ENCODE data around the gene SRPRA.

SRPRA gene

GRCh38 chr11:126229858-126230540 lies 38.7 kb downstream of the SRPRA start:
- Histone ChIP-seq H3K36me3 (ENCODE audit: control insufficient read depth in 2 of 2, insufficient read depth in 1 of 2, low read length in 2 of 2) (peaks cover 0 to 6% of the 10 kb centered on the region in 2 experiments; a peak in 1 of 3 replicates), H3K4me1 (ENCODE audit: control insufficient read depth, insufficient read depth, low read length) (peaks cover 5% of the 10 kb centered on the region), H3K27ac (ENCODE audit: extremely low read depth, low read depth, low read length) (no peak overlapping the region), H3K4me3 (ENCODE audit: low read depth, low read length) (no peak overlapping the region), H3K9me3 (ENCODE audit: control insufficient read depth, insufficient read depth, low read depth, low read length) (no peaks in the 10 kb centered on the region)
- ChIA-PET CTCF (interaction anchor here (0.9 kb wide), 1 partner anchor 36 kb away, joined by 5 read pairs; no protein-coding TSS in a partner anchor), POLR2A (no interaction called here)
- TF ChIP-seq ZNF792 (tag by site-specific recombination; IDR thresholded peaks at IDR 0.05) (no peak), ZNF112 (tag by site-specific recombination; IDR thresholded peaks at IDR 0.05) (no peak), ZNF629 (tag by site-specific recombination; IDR thresholded peaks at IDR 0.05) (no peak), ZNF660 (tag by site-specific recombination; IDR thresholded peaks at IDR 0.05) (no peak), IKZF3 (tag by site-specific recombination; IDR thresholded peaks at IDR 0.05) (no peak), BCL11A (tag by site-specific recombination; IDR thresholded peaks at IDR 0.05; ENCODE audit: low read depth) (no peak), ZNF223 (tag by site-specific recombination; IDR thresholded peaks at IDR 0.05) (no peak)
- TF ChIP-seq, protein P1, sequence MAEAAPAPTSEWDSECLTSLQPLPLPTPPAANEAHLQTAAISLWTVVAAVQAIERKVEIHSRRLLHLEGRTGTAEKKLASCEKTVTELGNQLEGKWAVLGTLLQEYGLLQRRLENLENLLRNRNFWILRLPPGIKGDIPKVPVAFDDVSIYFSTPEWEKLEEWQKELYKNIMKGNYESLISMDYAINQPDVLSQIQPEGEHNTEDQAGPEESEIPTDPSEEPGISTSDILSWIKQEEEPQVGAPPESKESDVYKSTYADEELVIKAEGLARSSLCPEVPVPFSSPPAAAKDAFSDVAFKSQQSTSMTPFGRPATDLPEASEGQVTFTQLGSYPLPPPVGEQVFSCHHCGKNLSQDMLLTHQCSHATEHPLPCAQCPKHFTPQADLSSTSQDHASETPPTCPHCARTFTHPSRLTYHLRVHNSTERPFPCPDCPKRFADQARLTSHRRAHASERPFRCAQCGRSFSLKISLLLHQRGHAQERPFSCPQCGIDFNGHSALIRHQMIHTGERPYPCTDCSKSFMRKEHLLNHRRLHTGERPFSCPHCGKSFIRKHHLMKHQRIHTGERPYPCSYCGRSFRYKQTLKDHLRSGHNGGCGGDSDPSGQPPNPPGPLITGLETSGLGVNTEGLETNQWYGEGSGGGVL (tag by site-specific recombination; IDR thresholded peaks at IDR 0.05) = no peak
- TF ChIP-seq, protein P2, sequence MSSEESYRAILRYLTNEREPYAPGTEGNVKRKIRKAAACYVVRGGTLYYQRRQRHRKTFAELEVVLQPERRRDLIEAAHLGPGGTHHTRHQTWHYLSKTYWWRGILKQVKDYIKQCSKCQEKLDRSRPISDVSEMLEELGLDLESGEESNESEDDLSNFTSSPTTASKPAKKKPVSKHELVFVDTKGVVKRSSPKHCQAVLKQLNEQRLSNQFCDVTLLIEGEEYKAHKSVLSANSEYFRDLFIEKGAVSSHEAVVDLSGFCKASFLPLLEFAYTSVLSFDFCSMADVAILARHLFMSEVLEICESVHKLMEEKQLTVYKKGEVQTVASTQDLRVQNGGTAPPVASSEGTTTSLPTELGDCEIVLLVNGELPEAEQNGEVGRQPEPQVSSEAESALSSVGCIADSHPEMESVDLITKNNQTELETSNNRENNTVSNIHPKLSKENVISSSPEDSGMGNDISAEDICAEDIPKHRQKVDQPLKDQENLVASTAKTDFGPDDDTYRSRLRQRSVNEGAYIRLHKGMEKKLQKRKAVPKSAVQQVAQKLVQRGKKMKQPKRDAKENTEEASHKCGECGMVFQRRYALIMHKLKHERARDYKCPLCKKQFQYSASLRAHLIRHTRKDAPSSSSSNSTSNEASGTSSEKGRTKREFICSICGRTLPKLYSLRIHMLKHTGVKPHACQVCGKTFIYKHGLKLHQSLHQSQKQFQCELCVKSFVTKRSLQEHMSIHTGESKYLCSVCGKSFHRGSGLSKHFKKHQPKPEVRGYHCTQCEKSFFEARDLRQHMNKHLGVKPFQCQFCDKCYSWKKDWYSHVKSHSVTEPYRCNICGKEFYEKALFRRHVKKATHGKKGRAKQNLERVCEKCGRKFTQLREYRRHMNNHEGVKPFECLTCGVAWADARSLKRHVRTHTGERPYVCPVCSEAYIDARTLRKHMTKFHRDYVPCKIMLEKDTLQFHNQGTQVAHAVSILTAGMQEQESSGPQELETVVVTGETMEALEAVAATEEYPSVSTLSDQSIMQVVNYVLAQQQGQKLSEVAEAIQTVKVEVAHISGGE (tag by site-specific recombination; conservative IDR thresholded peaks at IDR 0.05; ENCODE audit: low read depth) = no peak

- H3K36me3 ChIP-seq (ENCODE audit: control insufficient read depth in 2 of 2, insufficient read depth in 1 of 2, low read length in 2 of 2) = peaks cover 0 to 6% of the 10 kb centered on the region in 2 experiments; a peak in 1 of 3 replicates
- POLR2A ChIA-PET = interaction anchor here (0.6 to 0.7 kb wide), 2 partner anchors 226 to 288 kb away, joined by 4 read pairs; no protein-coding TSS in a partner anchor
- peaks cover 3% of the 10 kb centered on the region; the same call in 1 of the 2 replicates for H3K4me1 ChIP-seq (ENCODE audit: control insufficient read depth, insufficient read depth, low read length)
- H3K9me3 ChIP-seq (ENCODE audit: control insufficient read depth, insufficient read depth, low read depth, low read length) = no peaks in the 10 kb centered on the region
- CTCF ChIA-PET = no interaction called here
- no peak overlapping the region for H3K4me3 ChIP-seq (ENCODE audit: low read depth, low read length)
- no peak for TF ChIP-seq AEBP2 (tag by site-specific recombination; IDR thresholded peaks at IDR 0.05; ENCODE audit: borderline replicate concordance)
- no peak for TF ChIP-seq ZNF223 (tag by site-specific recombination; IDR thresholded peaks at IDR 0.05)
- TF ChIP-seq ZNF629 (tag by site-specific recombination; IDR thresholded peaks at IDR 0.05) = no peak
- no peak for TF ChIP-seq ZNF18 (tag by site-specific recombination; IDR thresholded peaks at IDR 0.05)
- no peak for TF ChIP-seq ZNF449 (tag by site-specific recombination; IDR thresholded peaks at IDR 0.05)
- TF ChIP-seq ZNF266 (tag by site-specific recombination; IDR thresholded peaks at IDR 0.05; ENCODE audit: low read depth) = no peak
- TF ChIP-seq ZNF843 (tag by site-specific recombination; IDR thresholded peaks at IDR 0.05) = no peak
- TF ChIP-seq HOXD13 (CRISPR knock-in tag; IDR thresholded peaks at IDR 0.05; ENCODE audit: borderline replicate concordance) = no peak
- TF ChIP-seq, protein P3, sequence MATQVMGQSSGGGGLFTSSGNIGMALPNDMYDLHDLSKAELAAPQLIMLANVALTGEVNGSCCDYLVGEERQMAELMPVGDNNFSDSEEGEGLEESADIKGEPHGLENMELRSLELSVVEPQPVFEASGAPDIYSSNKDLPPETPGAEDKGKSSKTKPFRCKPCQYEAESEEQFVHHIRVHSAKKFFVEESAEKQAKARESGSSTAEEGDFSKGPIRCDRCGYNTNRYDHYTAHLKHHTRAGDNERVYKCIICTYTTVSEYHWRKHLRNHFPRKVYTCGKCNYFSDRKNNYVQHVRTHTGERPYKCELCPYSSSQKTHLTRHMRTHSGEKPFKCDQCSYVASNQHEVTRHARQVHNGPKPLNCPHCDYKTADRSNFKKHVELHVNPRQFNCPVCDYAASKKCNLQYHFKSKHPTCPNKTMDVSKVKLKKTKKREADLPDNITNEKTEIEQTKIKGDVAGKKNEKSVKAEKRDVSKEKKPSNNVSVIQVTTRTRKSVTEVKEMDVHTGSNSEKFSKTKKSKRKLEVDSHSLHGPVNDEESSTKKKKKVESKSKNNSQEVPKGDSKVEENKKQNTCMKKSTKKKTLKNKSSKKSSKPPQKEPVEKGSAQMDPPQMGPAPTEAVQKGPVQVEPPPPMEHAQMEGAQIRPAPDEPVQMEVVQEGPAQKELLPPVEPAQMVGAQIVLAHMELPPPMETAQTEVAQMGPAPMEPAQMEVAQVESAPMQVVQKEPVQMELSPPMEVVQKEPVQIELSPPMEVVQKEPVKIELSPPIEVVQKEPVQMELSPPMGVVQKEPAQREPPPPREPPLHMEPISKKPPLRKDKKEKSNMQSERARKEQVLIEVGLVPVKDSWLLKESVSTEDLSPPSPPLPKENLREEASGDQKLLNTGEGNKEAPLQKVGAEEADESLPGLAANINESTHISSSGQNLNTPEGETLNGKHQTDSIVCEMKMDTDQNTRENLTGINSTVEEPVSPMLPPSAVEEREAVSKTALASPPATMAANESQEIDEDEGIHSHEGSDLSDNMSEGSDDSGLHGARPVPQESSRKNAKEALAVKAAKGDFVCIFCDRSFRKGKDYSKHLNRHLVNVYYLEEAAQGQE (tag by site-specific recombination; IDR thresholded peaks at IDR 0.05) = no peak
- no peak overlapping the region for H3K27ac ChIP-seq (ENCODE audit: extremely low read depth, low read depth, low read length)
Measured at GRCh38 chr11:126226334-126227084, 42.2 kb downstream of the SRPRA start.

Measured in HEK293 (cell line).